ENCODE data around the gene TECPR2.

GRCh38 chr14:102363182-102363943 lies 622 bp downstream of the TECPR2 start:
- no peak for TF ChIP-seq ZFAT (CRISPR knock-in tag; conservative IDR thresholded peaks at IDR 0.05)
- TF ChIP-seq KAT8 (CRISPR knock-in tag; IDR thresholded peaks at IDR 0.05), result no peak
- no peak for TF ChIP-seq GZF1 (CRISPR knock-in tag; IDR thresholded peaks at IDR 0.05)
- TF ChIP-seq ARHGAP35 (CRISPR knock-in tag; IDR thresholded peaks at IDR 0.05; ENCODE audit: borderline replicate concordance), result no peak
- TF ChIP-seq ZBTB8A (CRISPR knock-in tag; IDR thresholded peaks at IDR 0.05; ENCODE audit: borderline replicate concordance, low read depth), result no peak
- no peak for TF ChIP-seq CTCF (CRISPR knock-in tag; IDR thresholded peaks at IDR 0.05)
- TF ChIP-seq ZBTB34 (CRISPR knock-in tag; IDR thresholded peaks at IDR 0.05), result no peak
- no peak for TF ChIP-seq MED1 (CRISPR knock-in tag; IDR thresholded peaks at IDR 0.05)
- no peak for TF ChIP-seq POLR2AphosphoS5 (IDR thresholded peaks at IDR 0.05; ENCODE audit: low read depth, low read length)
- TF ChIP-seq SIN3A (IDR thresholded peaks at IDR 0.05; ENCODE audit: borderline replicate concordance, low read depth, low read length), result no peak
- TF ChIP-seq JUN (CRISPR knock-in tag; IDR thresholded peaks at IDR 0.05), result no peak
- no peak for TF ChIP-seq USF2 (IDR thresholded peaks at IDR 0.05; ENCODE audit: low read depth, low read length)
- TF ChIP-seq USF2 (CRISPR knock-in tag; IDR thresholded peaks at IDR 0.05; ENCODE audit: borderline replicate concordance), result no peak
